Measurements from ENCODE around the gene IL17RA.
A peak's percentile ranks its signal among the peaks of the same experiment; 100 is the strongest.
"Not testable (repeated sequence)": the region's sequence is repeated elsewhere in the genome, so short reads cannot be mapped to it uniquely, and the experiment has no call there.

The IL17RA gene

GRCh38 chr22:17084554-17085276 lies at the start of gene IL17RA:
IL17RA (plus strand) TSS chr22:17085000; CDS start chr22:17085092, 92 bp downstream.
- H3K4me3 ChIP-seq (ENCODE audit: low read length): peak within 1 kb of the TSS; percentile 72
- peak; percentile 42 for DNase-seq (ENCODE audit: low read depth)
- TF ChIP-seq, protein P1, sequence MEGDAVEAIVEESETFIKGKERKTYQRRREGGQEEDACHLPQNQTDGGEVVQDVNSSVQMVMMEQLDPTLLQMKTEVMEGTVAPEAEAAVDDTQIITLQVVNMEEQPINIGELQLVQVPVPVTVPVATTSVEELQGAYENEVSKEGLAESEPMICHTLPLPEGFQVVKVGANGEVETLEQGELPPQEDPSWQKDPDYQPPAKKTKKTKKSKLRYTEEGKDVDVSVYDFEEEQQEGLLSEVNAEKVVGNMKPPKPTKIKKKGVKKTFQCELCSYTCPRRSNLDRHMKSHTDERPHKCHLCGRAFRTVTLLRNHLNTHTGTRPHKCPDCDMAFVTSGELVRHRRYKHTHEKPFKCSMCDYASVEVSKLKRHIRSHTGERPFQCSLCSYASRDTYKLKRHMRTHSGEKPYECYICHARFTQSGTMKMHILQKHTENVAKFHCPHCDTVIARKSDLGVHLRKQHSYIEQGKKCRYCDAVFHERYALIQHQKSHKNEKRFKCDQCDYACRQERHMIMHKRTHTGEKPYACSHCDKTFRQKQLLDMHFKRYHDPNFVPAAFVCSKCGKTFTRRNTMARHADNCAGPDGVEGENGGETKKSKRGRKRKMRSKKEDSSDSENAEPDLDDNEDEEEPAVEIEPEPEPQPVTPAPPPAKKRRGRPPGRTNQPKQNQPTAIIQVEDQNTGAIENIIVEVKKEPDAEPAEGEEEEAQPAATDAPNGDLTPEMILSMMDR (conservative IDR thresholded peaks at IDR 0.05; ENCODE audit: low read depth, low read length): no peak

DNA sequence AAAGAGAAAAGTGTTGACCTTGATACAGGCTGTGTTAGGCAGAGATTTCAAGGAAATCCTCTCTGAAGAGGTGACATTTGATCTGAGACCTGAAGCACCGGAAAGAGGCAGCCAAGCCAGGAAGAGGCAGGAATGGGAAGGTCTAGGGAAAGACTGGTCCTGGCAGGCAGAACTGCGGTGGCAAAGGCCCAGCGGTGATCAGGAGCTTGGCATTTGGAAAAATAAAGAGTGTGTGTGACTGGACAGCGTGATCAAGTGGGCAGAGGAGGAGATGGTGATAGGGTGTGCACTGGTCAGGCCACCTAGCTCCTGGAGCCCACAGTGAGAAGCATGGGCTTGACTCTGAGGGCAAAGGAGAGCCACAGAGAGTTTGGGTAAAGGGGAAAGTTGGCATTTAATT lies 49.6 kb upstream of the IL17RA start:
- TF ChIP-seq, protein P1 (conservative IDR thresholded peaks at IDR 0.05; ENCODE audit: low read depth, low read length): no peak
- DNase-seq (ENCODE audit: low read depth): no peak
- H3K4me3 ChIP-seq (ENCODE audit: low read length): no peak overlapping the region

DNA sequence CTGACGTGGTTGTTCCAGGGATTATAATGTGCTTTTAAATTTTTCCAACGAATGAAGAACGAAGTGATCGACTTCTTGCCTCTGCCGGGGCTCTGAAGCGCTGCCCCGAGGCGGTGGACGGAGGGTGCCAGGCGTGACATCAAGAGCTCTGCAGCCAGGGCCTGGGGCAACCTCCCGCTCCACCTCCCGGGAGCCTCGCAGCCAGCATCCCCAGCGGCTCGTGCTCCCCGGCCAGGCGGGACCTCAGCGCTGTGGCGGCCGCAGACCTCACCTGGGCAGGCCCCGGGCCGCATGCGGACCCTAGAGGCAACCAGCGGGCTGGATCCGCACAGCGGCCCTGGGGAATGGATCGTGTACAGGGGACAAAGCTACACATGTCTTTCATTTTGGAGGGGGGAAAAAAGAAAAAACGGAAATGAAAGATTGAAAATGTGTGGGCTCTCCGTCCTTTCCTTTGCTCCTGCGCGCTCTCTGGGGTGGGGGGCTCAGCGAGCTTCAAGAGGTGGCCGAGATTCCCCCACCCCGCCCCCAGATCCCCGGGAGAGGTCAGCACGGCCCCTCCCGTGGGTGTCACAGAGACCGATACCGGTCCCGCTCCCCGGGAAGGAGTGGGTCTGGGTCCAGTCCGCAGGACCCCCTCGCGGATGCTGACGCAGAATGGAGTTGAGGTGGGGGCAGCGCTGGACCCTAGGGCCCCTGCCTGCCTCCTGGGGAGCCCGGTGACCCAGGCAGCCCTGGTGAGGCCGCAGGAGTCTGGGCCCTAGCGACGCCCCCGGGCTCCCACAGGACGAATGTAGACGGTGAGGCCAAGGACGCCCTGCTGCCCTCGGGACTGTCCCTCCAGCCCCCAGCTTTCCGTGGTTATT lies 48.6 kb upstream of the IL17RA start:
- H3K4me3 ChIP-seq (ENCODE audit: low read length); DNase-seq (ENCODE audit: low read depth): not testable (repeated sequence)

DNA sequence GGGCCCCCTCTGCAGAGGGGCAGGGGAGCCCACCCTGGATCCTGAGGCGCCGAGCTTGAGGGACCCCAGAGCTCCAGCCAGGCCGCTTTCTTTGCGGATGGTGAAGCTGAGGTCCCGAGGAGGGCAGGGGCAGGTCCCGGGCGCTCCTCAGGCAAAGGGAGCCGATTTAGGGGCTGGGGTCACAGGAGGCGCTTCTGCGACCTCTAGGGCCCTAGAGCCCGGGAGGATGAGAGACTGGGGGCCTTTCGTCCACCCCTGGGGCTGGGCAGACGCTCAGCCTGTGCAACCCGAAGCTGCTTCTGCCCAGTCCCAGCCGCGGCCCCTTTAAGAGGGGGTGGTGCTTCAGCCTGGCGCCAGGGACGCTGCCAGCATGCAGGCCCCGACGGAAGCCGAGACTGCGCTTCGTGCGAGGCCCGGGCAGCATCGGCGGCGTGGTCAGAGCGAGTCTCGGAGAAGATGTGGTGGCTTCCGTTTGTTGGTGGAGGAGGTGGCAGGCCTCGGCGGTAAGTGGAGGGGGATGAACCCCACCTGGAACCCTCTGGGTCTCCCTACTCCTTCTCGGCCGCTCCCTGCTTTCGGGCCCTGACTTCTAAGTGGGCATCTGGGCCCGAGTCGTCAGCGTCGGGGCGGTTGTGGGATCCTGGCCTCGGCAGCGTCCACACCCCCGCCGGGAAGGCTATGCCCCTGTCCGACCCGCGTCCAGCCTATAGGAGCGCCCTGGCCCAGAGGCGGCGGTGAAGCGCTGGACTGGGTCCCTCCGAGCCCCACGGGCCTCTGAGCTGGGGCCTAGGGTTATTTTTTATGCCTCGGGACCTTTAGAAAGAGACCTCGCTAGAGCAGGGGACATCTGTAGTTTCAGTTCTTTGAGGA lies 47.7 kb upstream of the IL17RA start:
- H3K4me3 ChIP-seq (ENCODE audit: low read length); DNase-seq (ENCODE audit: low read depth): not testable (repeated sequence)

- TF ChIP-seq, protein P1 (conservative IDR thresholded peaks at IDR 0.05; ENCODE audit: low read depth, low read length): no peak
- H3K4me3 ChIP-seq (ENCODE audit: low read length): no peak overlapping the region
- DNase-seq (ENCODE audit: low read depth): no peak
Observed at GRCh38 chr22:17043521-17043920, 41.3 kb upstream of the IL17RA start.

DNA sequence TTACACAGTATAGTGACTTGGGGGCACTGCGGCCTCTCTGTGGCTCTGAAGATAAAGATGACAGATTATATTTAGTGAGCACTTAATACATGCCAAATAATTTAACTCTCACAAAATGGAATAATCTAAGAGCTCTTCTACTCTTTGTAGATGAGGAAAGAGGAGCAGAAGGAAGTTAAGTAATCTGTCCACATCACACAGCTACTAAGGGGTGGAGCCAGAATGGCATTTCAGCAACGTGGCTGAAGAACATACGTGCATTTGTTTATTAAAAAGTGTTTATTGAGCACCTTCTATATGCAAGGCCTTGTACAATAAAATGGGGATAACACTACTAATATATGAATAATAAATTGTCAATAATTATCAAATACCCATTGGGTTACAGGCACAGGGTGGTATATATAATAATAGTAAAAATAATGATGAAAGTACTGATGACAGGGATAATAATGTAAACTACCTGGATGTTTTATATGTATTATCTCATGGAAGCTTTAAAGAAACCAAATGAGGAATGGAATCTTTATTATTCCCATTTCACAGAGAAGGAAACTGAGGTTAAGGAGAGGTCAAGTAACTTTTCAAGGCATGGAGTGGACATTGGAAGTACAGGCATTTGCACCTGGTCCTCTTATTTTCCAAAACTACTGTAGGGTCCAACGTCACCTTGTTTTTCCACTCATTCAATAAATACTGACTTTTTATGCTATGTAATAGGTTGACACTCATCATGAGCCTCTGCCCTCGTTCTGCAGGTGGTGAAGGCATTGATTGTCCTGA lies 38.0 kb upstream of the IL17RA start:
- DNase-seq (ENCODE audit: low read depth): no peak
- TF ChIP-seq, protein P1 (conservative IDR thresholded peaks at IDR 0.05; ENCODE audit: low read depth, low read length): no peak
- no peak overlapping the region for H3K4me3 ChIP-seq (ENCODE audit: low read length)

DNA sequence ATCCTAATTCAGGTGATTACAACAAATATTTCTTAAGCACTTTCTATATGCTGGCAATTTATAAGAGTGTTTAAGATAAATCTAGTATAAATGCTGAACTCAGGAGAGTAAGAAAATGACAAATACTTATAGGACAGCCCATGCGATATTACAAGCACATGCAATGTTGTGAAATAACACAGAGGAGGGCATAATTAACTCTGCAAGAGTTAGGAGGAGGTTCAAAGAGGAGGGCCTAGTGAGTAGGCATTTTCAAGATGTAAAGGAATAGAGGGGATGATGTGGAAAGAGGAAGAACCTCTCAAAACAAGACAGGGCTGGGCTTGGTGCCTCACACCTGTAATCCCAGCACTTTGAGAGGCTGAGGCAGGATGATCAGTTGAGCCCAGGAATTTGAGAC lies 37.1 kb upstream of the IL17RA start:
- TF ChIP-seq, protein P1 (conservative IDR thresholded peaks at IDR 0.05; ENCODE audit: low read depth, low read length): no peak
- H3K4me3 ChIP-seq (ENCODE audit: low read length): no peak overlapping the region
- no peak for DNase-seq (ENCODE audit: low read depth)

All from retinal pigment epithelial cell (primary cell).